HG02588 (cell line): ENCODE results near the gene ATG9A.
A peak's percentile ranks its signal among the peaks of the same experiment; 100 is the strongest.

Experiments used
- ATAC-seq: cut with Tn5 transposase; IDR thresholded peaks from one replicate; pipeline ENCODE4 v1.9.1; 2021; ENCODE audit warnings: mild to moderate bottlenecking, moderate library complexity; ENCODE audit not compliant: unreplicated experiment

The ATG9A gene

DNA sequence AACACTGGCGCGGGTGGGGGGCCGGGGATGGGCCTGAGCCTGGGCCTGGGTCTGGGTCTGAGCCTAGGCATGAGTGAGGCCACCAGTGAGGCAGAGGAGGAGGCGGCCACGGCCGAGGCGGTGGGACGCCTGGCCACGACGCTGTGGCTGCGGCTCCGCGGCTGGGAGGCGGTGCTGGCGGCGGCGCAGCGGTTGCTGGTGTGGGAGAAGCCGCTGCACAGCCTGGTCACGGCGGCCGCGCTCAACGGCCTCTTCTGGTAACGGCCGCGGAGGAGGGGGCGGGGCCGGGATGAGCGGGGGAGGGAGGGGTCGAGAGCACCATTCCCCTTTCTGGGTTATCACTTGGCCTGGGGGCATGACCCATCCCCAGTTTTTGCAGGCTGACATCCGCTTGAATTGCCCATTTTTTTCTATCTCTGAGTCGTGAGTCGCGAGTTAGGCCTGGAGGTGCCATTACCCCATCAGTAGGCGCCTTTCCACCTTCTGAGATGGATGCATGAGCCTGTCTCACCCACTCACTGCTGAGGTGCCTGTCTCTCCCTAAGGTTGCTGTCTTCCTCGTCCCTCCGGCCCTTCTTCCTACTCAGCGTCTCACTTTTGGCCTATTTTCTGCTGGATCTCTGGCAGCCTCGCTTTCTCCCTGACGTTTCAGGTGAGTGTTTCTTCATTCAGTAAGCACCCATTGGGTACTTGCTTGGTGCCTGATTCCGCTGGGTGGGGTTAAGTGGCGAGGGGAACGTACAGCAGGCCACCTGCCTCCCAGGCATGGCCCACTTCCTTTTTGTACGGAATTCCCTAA lies 50.9 kb downstream of the ATG9A start:
- ATAC-seq = peak; percentile 15

DNA sequence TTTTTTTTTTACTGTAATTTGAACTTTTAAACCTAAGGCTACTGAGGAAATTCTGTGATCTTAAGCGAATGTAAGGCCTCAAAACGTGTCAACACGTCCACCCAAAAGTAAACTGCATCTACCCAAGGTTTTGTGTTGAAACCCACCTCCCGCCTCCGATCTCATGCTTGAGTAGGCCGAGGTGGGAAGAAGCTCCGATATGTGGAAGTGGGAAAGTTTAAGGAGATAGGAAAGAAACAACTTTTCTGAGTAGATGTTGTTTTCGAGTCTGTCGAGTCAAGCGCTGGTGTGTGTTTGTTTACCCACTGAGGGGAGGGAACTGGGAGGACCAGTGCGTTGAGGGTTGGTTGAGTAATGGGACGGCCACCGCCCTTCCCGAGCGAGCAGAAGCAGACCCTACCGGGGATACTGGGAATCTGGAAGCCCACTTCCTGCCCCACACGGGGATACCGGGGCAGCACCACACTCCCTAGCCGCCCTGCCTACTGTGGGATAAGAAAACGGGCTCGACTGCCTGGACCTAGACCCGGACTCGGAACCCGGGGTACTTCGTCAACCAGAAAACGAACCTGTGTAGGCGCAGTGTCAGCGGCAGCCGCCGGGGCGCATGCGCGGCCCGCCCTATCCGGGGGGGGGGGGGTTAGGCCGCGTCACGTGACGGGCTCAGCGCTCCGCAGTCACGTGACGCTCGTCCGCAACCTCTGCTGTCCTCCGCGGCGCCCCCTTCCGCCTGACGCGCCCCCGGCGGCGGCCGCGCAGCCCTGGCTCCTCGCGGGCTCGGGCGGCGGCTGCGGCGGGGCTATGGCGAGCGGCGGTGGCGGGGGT lies 51.7 kb downstream of the ATG9A start, which contains the start of gene RETREG2:
Gene RETREG2, plus strand, starts transcription at position 724 of the 825 bp plus-strand sequence. Its CDS starts 78 bp downstream, at position 802.
- peak; percentile 42 for ATAC-seq

DNA sequence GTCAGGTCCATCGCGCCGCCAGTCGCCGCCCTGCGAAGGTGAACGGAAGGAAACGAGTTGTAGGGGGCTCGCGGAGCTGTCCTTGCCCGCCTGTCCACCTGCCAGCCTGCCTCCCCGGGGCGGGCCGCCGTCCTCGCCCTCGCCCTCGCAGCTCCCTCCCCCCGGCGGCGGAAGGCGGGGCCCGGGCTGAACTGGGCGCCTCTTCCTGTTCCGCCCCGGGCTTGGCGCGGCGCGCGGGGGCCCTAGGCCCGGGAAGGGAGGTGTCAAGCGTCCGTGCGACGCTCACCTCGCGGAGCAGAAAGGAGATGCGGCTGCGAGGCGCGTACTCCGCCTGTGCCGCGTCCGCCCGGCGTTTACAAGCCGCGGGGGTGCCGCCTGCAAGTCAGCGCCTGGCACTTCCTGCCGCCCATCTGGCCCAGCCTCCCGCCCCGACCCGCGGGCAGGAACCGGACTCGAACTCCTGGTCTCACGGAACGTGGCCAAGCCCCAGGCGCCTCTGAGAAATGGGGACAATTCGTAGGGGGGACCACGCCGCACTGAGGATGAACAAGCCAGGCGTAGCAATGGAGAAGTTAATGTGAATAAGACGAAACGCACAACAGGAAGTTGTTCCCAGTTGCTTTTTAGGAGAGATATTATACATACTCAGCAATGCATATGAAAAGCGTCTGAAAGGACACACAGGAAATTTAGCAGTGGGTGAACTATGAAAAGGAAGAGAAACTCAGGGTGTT lies 52.5 kb downstream of the ATG9A start, which contains the start of gene CNPPD1:
Gene CNPPD1, minus strand, starts transcription at position 108 of the 734 bp plus-strand sequence. Its CDS starts 97 bp downstream, at position 11.
- peak; percentile 68 for ATAC-seq

DNA sequence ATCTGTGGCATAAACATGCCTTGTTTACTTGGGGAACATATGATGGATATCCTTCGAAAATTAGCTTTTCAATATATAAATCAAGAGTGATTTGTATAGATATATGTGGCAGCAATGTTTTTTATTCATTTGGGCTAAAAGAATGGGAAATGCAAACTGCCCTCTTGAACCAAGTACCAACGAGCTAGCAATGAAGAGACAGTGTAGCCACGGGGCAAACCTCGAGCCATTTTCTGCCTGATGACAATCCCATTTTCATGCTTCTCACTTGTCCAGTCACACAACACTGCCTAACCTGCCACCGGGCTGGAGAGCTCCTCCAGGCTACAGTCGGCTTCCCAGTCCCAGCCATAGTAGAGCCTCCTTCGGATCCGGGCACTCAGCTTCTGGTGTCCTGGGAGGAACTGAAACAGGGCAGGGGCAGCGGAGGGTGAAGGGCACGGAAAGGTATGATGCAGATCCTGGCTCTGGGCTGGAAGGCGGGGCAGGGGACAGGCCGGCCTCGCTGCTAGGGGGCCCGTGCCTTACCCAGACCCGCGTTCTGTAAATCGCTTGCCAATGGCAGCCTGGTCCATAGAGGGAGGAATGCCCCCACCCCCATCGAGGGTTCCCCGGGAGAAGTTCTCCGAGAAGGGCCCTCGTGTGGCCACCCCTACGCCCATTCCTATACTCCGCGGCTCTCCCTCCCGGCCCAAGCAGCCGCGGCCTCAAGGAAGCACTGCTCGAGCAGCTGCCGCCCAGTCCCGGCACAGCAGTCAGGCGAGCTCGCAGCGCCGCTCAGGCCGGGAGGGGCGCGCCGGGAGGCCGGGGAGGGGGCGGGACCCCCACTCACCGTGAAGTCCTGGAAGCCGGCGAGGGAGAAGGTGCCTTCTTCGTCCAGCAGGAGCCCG lies 53.3 kb downstream of the ATG9A start:
- ATAC-seq = peak; percentile 18

DNA sequence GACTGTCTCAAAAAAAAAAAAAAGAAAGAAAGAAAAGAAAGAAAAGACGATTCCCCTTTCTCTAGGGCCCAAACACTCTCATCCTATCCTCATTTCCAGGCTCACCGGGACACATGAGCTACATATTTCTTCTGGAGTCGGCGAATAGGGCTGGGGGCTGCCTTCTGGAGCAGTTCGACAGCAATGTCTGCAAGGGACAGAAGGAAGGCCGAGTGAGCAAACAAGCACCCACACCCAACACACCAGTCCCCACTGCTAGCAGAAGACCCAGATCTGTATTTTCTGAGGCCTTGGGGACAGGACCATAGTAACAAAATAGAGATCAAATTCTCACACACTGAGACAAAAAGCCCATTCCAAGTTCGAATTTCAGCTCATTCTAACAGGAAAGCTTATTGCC lies 54.0 kb downstream of the ATG9A start:
- ATAC-seq = no peak

GRCh38 chr2:219174801-219175200 lies 54.6 kb downstream of the ATG9A start:
- ATAC-seq = no peak

GRCh38 chr2:219174146-219174545 lies 55.3 kb downstream of the ATG9A start:
- no peak for ATAC-seq

- ATAC-seq = no peak
Measured at GRCh38 chr2:219173176-219173575, 56.3 kb downstream of the ATG9A start.

DNA sequence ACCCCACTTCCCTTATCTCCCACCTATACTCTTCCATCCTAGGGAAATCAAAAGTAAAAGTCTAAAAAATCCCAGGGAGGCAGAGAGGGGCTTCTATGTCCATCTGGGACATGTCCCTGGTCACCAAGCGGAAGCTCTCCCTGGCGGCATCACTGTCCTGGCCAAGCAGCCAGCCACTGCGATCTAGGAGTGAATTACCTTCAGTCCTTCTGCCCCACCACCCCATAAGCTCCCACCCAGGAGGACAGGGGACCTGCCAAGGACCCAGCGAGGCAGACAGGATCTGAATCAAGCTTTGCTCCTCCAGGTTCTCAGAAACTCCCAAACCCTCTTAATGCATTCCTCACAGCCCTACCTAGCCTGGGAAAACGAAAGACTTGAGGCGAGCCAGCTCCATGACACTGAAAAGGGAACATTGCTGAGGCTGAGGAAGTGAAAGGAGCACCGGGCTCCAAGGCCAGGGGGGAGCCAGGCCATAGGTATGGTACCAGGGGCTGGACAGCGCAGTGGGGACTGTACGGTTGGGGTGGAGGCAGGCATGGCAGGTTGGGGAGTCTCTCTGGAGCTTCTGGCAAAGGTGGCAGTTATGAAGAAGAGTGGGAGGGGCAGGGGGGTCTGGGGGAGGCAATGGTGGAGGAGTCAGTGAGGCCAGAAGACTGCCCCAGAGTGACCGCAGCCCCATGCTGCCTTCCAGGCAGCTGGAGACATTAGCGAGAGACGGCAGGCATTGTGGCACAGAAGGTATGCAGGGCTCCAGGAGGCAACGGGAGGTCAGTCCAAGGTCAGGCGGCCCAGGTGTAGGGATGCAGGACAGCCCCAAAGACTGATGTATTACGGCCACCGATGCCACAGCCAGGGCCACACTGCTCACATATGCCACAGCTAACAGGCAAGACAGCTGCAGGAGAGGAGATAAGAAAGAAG lies 56.9 kb downstream of the ATG9A start:
- no peak for ATAC-seq

GRCh38 chr2:219171231-219171651 lies 58.2 kb downstream of the ATG9A start:
- ATAC-seq = no peak

GRCh38 chr2:219169930-219170654 lies 59.3 kb downstream of the ATG9A start, which contains the start of gene SLC23A3:
Gene SLC23A3 (minus strand): TSS chr2:219170029. CDS start chr2:219169984, 45 bp downstream.
- no peak for ATAC-seq
